Endothelial cell (in vitro differentiated cells): ENCODE data around the gene LDLRAP1. TPM values are rescaled to one million over a fixed set of nuclear protein-coding genes. Genes with fewer than 3 reads are reported as not detected.

Experiments
- DNase-seq: peaks from one replicate; pipeline ENCODE4 v3.0.0; 2021; ENCODE audit warnings: low spot score
- H3K27ac Mint-ChIP-seq: one replicate; pipeline ENCODE4 v1.8.0; 2021; ENCODE audit warnings: mixed read lengths, inconsistent platforms; ENCODE audit not compliant: unreplicated experiment
- H3K27me3 Mint-ChIP-seq: one replicate; pipeline ENCODE4 v1.8.0; 2021; ENCODE audit warnings: mild to moderate bottlenecking, moderate library complexity, mixed read lengths, inconsistent platforms; ENCODE audit not compliant: unreplicated experiment
- H3K36me3 Mint-ChIP-seq: one replicate; pipeline ENCODE4 v1.8.0; 2021; ENCODE audit warnings: mild to moderate bottlenecking, low read depth, mixed read lengths, inconsistent platforms; ENCODE audit not compliant: unreplicated experiment
- H3K4me1 Mint-ChIP-seq: one replicate; pipeline ENCODE4 v1.8.0; 2021; ENCODE audit warnings: mild to moderate bottlenecking, mixed read lengths, inconsistent platforms; ENCODE audit not compliant: unreplicated experiment
- H3K4me3 Mint-ChIP-seq: one replicate; pipeline ENCODE4 v1.8.0; 2021; ENCODE audit warnings: mild to moderate bottlenecking, mixed read lengths, inconsistent platforms; ENCODE audit not compliant: unreplicated experiment
- H3K9me3 Mint-ChIP-seq: one replicate; pipeline ENCODE4 v1.8.0; 2021; ENCODE audit warnings: mixed read lengths, inconsistent platforms; ENCODE audit not compliant: unreplicated experiment
- total RNA-seq: library from RNA; stranded (reverse); fragmentation: NEBNext Ultra II Directional; extraction: Animal tissue kit (Norgen Biotek cat#: 25700); gene quantifications from one replicate; pipeline ENCODE4 v1.2.1, GENCODE V29; 2021; ENCODE audit not compliant: unreplicated experiment
- TF ChIP-seq, protein P1 (sequence below): fragments of 200-600 bp; sonication (generic); IDR thresholded peaks from one replicate; pipeline ENCODE4 v1.5.0; 2021; ENCODE audit warnings: antibody characterized with exemption; ENCODE audit not compliant: unreplicated experiment

The LDLRAP1 gene
- total RNA-seq, 1 donor from 2014 or later: 23.5 TPM

DNA sequence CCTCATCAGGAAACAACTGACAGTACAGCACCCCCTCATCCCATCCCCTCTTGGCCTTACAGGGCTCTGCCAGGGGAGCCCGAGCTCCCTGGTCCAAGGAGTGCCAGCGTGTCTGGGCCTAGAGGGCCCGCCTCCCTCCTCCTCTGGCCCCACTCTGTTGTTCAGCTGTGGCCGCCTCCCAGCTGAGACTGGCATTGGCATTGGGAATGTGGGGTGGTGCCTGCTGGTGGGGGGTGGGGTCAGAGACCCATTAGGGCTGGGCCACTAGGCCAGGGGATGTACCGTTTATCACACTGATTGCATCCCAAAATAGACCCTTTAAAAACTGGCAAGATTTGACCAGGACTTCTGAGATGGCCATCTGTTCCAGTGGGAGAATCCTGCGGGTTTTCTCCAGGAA is 1.4 kb downstream of the LDLRAP1 start:
- H3K36me3 Mint-ChIP-seq: no peaks in the 10 kb centered on the region
- H3K27me3 Mint-ChIP-seq: peaks cover 2% of the 10 kb centered on the region
- DNase-seq: no peak
- TF ChIP-seq, protein P1, sequence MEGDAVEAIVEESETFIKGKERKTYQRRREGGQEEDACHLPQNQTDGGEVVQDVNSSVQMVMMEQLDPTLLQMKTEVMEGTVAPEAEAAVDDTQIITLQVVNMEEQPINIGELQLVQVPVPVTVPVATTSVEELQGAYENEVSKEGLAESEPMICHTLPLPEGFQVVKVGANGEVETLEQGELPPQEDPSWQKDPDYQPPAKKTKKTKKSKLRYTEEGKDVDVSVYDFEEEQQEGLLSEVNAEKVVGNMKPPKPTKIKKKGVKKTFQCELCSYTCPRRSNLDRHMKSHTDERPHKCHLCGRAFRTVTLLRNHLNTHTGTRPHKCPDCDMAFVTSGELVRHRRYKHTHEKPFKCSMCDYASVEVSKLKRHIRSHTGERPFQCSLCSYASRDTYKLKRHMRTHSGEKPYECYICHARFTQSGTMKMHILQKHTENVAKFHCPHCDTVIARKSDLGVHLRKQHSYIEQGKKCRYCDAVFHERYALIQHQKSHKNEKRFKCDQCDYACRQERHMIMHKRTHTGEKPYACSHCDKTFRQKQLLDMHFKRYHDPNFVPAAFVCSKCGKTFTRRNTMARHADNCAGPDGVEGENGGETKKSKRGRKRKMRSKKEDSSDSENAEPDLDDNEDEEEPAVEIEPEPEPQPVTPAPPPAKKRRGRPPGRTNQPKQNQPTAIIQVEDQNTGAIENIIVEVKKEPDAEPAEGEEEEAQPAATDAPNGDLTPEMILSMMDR: no peak
- H3K4me1 Mint-ChIP-seq: peaks cover 9% of the 10 kb centered on the region
- no peaks in the 10 kb centered on the region for H3K9me3 Mint-ChIP-seq
- H3K27ac Mint-ChIP-seq: no peak overlapping the region
- H3K4me3 Mint-ChIP-seq: peak overlapping the region; percentile 85

DNA sequence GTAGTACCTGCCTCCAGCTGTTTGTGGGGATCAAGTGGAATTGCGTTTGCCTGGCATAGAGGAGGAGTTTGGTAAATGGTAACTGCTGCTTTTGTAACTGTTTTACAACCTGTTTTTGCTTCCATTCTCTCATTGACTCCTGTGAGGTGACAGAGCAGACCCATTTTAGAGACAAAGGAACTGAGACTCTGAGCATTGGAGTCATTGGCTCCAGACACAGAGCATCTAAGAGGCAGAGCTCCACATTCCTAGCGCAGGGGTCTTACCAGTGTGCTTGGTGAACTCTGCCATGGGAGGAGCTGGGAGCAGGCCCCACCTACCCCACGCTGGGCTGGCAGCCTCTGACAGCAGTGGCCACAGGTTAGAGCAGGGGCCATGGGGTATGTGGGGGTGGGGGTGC is 2.4 kb downstream of the LDLRAP1 start:
- no peak for DNase-seq
- Mint-ChIP-seq H3K4me1 (peaks cover 17% of the 10 kb centered on the region), H3K4me3 (no peak overlapping the region), H3K9me3 (no peaks in the 10 kb centered on the region), H3K36me3 (peaks cover 4% of the 10 kb centered on the region), H3K27ac (no peak overlapping the region), H3K27me3 (peaks cover 5% of the 10 kb centered on the region)
- TF ChIP-seq, protein P1: no peak

DNA sequence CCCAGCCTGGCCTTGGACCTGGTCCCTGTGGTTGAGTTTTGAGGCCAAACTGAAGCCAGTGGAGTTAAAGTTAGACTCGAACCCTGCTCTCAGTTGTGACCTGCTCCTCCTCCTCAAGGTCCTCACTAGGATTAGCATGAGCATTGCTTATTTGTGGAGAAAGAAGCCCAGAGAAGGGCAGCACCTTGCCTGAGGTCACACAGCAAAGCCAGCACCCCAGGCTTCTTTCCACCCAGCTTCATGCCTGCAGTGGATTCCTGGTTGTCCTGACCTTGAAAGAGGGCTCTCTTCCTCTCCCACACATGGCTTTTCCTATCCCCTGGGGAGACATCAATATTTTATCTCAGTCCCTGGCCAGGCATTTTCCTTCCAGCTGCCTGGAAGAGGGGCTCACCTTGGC is 2.8 kb downstream of the LDLRAP1 start:
- H3K9me3 Mint-ChIP-seq: no peaks in the 10 kb centered on the region
- H3K27me3 Mint-ChIP-seq: peaks cover 5% of the 10 kb centered on the region
- no peak for DNase-seq
- no peak overlapping the region for H3K4me3 Mint-ChIP-seq
- H3K27ac Mint-ChIP-seq: no peak overlapping the region
- H3K36me3 Mint-ChIP-seq: peaks cover 4% of the 10 kb centered on the region
- TF ChIP-seq, protein P1: no peak
- H3K4me1 Mint-ChIP-seq: peaks cover 21% of the 10 kb centered on the region

DNA sequence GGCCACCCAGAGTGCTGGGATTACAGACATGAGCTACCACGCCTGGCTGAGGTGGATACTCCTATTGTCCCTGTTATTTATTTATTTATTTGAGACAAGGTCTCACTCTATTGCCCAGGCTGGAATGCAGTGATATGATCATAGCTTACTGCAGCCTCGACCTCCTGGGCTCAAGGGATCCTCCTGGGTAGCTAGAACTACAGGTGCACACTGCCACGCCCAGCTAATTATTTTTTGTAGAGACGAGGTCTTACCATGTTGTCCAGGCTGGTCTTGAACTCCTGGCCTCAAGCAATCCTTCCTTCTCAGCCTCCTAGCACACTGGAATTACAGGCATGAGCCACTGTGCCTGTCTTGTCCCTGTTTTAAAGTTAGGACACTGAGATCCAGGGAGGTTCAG is 5.2 kb downstream of the LDLRAP1 start:
- peaks cover 10% of the 10 kb centered on the region for H3K27me3 Mint-ChIP-seq
- no peak overlapping the region for H3K27ac Mint-ChIP-seq
- H3K36me3 Mint-ChIP-seq: peaks cover 4% of the 10 kb centered on the region
- H3K9me3 Mint-ChIP-seq: no peaks in the 10 kb centered on the region
- H3K4me3 Mint-ChIP-seq: no peak overlapping the region
- H3K4me1 Mint-ChIP-seq: peaks cover 36% of the 10 kb centered on the region
- TF ChIP-seq, protein P1: no peak
- no peak for DNase-seq

DNA sequence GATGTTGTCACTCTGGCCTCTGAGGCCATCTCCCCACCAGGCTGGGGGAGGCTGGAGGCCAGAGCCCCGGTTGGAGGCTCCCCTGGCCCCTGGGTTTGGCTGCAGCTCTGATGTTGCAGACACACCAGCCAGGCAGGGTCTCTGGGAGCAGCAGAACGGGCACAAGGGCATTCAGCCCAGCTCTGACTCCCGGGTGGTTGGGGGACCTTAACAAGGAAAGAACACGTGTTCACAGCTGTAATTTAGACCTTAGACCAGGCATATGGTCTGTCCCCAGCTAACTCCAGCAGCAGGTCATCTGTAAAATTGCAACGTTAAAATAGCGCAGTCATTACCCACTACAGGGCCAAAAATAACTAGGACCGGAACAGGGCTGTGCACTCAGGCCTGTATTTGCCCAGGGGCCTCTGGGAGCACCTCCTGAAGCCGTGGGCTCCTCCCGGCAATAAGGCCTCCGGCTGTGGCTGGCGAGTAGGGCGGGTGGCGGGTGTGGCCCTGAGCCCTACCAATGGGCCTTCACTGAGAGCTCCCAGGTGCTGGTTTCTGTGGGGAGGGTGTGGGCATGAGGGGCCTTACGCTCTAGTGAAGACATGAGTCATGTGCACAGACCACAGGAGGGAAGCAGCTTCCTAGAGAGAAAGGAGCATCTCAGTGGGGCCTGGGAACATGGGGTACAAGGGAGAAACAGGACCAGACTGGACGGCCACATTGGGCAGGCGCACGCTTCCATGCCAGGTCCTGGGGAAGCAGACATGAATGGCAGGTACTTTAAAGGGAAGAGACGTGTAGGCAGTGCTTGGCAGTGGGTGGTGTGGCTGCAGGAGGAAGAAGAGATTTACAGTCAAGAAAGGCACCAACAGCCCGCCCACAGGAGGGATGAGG is 6.1 kb downstream of the LDLRAP1 start:
- H3K9me3 Mint-ChIP-seq: no peaks in the 10 kb centered on the region
- H3K4me1 Mint-ChIP-seq: peaks cover 36% of the 10 kb centered on the region
- peaks cover 10% of the 10 kb centered on the region for H3K27me3 Mint-ChIP-seq
- H3K27ac Mint-ChIP-seq: no peak overlapping the region
- TF ChIP-seq, protein P1: no peak
- H3K36me3 Mint-ChIP-seq: peaks cover 4% of the 10 kb centered on the region
- DNase-seq: no peak
- no peak overlapping the region for H3K4me3 Mint-ChIP-seq
